ENCODE measurements around the gene NKX2-4.
"Not testable (repeated sequence)": the region's sequence is repeated elsewhere in the genome, so short reads cannot be mapped to it uniquely, and the experiment has no call there.

The NKX2-4 gene

DNA sequence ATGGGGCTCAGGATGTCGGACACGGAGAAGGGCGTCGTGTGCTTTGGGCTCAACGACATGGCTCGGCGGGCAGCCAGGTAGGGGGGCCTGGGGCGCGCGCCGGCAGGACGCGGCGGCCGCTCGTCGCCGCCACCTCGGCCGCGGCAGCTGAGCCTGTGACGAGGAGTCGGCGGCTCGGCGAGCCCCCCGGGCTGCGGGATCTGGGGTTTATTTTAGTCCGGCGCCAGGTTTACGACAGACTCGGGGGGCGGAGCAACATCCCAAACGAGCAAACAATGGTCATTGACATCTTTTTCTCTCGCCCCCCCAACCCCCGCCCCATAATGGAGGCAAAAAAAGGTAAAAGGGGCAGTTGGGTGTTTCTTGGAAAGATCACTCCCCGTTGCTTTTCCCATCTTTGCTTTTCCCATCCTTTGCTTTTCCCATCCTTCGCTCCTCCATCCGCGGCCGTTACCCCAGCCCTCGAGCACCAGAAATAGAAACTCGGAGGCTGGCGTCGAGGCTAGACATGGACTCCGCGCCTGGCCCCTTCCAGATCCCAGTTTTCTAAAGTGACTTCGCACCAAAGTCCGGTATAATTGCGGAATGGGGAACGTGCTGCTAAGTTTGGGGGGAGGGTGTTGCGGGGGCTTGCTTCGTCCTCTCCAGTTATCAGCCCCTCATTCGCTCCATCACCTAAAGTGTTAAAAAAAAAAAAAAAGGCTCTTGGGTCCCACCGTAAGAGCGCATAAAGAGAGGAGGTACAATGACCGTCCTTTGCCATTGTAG is at the start of gene NKX2-4:
NKX2-4 (minus strand) TSS at position 186 of the 768 bp plus-strand sequence; CDS start at position 59, 127 bp downstream.
- DNase-seq = no peak

DNA sequence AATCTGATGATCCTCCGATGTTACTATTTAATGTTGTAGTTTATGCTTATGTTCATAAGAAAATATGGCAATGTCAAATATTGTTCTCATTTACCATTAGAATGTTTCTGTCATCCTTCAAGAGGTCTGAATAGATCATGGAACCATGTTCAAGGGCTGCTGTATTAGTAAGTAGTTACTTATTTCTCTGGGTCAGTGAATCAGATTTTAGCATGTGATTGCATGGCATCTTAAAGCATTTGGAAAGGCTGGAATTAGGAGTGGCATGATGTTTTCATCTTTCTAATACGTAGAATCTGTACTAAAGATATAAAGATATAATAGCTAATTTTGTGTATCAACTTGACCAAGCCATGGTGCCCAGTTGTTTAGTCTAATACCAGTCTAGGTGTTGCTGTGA is 40.5 kb upstream of the NKX2-4 start:
- DNase-seq = no peak

DNA sequence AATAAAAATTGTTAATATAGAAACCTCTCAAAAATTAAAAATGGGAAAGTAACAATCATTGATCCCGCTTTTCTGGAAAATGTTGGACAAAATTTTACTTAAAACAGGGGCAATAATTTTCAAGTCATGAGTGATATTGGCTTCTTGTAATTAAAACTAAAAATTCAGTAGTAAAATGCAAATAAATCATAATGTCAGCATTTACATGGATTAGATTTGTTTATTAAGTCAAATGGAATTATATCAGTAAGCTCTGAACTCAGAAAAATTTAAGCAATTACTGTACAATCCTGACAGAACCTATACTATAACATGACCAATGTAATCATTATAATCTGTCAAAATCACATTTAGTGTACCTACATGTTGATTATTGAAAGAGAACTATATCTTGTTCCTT is 39.9 kb upstream of the NKX2-4 start:
- no peak for DNase-seq

GRCh38 chr20:21436205-21436604 is 38.9 kb upstream of the NKX2-4 start:
- no peak for DNase-seq

GRCh38 chr20:21435576-21435975 is 38.2 kb upstream of the NKX2-4 start:
- no peak for DNase-seq

DNA sequence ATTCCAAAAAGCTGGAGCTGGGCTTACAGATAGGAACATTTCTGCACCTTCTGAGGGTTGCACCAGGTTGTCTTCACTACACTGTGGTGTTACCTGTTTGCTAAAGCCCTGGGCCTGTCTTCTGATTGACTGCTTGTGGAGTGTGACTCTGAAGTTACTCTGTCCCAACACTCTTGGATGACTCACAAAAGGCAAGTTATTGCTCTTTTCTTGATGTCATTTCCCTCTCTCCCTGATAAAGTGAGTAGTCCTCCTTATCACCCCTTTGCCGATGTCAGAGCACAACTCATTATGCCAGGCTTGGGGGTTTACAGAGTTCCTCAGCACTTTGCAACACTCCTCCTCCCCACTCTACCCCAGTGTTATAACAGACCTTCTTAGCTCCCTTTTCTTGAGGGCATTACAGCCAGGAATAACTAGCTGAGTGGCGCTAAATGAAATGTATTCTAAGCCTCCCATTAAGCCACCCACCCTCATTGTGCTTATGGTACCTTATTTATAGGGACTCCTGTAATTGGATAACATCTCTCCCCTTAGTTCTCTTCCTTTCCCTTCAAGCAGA is 36.1 kb upstream of the NKX2-4 start:
- DNase-seq = no peak

DNA sequence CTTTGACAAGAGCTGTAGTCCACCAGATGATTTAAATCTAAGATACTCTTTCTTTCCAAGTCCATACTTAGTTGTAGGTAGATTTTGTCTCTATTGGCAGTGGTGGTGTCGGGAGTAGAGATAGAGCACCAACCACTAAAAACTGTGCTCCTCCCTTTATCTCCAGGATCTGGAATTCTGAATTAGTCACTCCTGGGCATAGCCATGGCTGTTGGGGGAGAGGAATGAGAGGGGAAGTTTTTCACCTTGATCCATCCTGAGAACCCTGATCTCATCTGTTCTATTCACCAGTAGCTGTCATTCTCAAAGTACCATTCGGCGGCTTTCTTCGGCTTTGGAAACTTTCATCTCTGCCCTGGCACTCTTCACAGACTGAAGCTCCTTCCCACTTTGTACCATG is 35.6 kb upstream of the NKX2-4 start:
- no peak for DNase-seq

DNA sequence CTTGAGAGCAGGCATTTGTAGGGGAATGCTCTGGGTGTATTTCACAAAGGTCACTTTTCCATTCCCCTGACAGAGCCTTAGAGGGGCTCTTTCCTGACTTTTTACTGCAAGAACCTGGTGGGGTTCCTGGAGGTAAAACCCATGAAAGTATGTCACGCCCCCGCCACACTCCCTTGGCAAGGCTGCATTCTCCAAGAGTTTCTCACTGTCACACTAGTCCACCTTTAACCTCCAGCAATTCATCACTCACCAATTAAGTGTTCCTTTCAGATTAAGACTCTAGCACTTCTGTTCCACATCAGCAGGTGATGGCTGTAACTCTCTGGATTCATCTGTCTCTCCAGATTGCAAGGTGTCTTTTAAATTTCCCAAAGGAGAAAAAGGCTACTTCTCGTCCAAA is 32.7 kb upstream of the NKX2-4 start:
- no peak for DNase-seq

GRCh38 chr20:21424846-21425245 is 27.5 kb upstream of the NKX2-4 start:
- DNase-seq = no peak

DNA sequence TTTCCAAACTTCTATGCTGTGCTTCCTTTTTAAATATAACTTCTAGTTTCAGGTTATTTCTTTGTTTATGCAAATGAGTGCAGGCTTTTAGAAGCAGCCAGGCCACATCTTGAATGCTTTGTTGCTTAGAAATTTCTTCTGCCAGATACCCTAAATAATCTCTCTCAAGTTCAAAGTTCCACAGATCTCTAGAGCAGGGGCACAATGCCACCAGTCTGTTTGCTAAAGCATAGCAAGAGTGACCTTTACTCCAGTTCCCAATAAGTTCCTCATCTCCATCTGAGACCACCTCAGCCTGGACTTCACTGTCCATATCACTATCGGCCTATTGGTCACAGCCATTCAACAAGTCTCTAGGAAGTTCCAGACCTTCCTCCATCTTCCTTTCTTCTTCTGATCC is 26.4 kb upstream of the NKX2-4 start:
- not testable (repeated sequence) for DNase-seq

- DNase-seq = no peak
These were observed 24.4 kb upstream of the NKX2-4 start for GRCh38 chr20:21421601-21422236.

DNA sequence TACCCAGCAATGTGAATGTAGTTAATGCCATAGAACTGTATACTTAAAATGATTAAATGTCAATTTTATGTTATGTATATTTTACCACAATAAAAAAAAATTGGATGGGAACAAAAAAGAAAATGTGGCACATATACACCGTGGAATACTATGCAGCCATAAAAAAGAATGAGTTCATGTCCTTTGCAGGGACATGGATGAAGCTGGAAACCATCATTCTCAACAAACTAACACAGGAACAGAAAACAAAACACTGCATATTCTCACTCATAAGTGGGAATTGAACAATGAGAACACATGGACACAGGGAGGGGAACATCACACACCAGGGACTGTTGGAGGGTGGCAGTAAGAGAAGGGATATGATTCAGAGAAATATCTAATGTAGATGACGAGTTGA is 21.8 kb upstream of the NKX2-4 start:
- not testable (repeated sequence) for DNase-seq

GRCh38 chr20:21413996-21414395 is 16.7 kb upstream of the NKX2-4 start:
- not testable (repeated sequence) for DNase-seq

DNA sequence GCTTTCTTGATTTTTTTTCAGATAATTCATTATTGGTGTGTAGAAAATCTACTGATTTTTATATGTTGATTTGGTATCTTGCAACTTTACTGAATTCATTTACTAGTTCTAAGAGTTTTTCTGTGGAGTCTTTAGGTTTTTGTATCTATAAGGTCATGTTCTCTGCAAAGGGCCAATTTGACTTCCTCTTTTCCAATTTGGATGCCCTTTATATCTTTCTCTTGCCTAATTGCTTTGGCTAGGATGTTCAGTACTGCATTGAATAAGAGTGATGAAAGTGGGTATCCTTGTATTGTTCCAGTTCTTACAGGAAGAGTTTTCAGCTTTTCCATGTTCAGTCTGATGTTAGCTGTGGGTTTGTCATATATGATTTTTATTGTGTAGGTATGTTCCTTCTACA is 14.4 kb upstream of the NKX2-4 start:
- DNase-seq = no peak

GRCh38 chr20:21399005-21399475 is 1.7 kb upstream of the NKX2-4 start:
- DNase-seq = no peak

GRCh38 chr20:21398109-21399004 is 1.0 kb upstream of the NKX2-4 start:
- no peak for DNase-seq

- DNase-seq = no peak
These were observed 556 bp downstream of the NKX2-4 start for GRCh38 chr20:21396599-21397340.

GRCh38 chr20:21395666-21396598 is 1.4 kb downstream of the NKX2-4 start:
- no peak for DNase-seq

- DNase-seq = no peak
These were observed 2.2 kb downstream of the NKX2-4 start for GRCh38 chr20:21395051-21395665.

DNA sequence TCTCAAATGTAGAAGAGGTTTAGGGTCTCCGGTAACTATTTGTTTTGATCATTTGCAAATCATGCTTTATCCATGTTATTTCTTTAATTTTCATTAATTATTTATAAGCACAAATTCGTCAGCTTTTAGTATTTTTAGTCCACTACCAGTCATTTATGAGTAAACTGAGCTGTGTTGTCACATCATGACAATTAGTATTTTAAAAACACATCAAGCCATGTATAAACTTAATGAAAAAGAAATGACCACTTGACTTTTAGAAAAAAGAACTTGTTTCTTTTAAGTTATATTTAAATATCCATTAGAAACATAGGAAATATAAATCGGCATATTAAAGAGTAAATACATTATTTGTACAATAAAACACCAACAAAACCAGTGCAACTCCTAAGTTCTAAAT is 2.8 kb downstream of the NKX2-4 start:
- DNase-seq = no peak

All from femur (tissue), 1 donor.